Measurements from ENCODE around the gene PRRC1.

PRRC1 gene

GRCh38 chr5:127580731-127581130, 63.3 kb downstream of the PRRC1 start:
- no peak for DNase-seq (ENCODE audit: low read depth in 2 of 2)

- DNase-seq (ENCODE audit: low read depth in 2 of 2), result no peak
These were observed 64.0 kb downstream of the PRRC1 start for GRCh38 chr5:127581450-127581849.

GRCh38 chr5:127582773-127583370, 65.4 kb downstream of the PRRC1 start:
- no peak for DNase-seq (ENCODE audit: low read depth in 2 of 2)

GRCh38 chr5:127583866-127584265, 66.4 kb downstream of the PRRC1 start:
- no peak for DNase-seq (ENCODE audit: low read depth in 2 of 2)

- DNase-seq (ENCODE audit: low read depth in 2 of 2), result no peak
These were observed 68.2 kb downstream of the PRRC1 start for GRCh38 chr5:127585661-127586060.

GRCh38 chr5:127586066-127586770, 68.8 kb downstream of the PRRC1 start:
- no peak for DNase-seq (ENCODE audit: low read depth in 2 of 2)

GRCh38 chr5:127586811-127587210, 69.4 kb downstream of the PRRC1 start:
- no peak for DNase-seq (ENCODE audit: low read depth in 2 of 2)

- no peak for DNase-seq (ENCODE audit: low read depth in 2 of 2)
These were observed 69.9 kb downstream of the PRRC1 start for GRCh38 chr5:127587246-127587917.

- no peak for DNase-seq (ENCODE audit: low read depth in 2 of 2)
These were observed 70.9 kb downstream of the PRRC1 start for GRCh38 chr5:127588368-127588767.

GRCh38 chr5:127589309-127590030, 72.0 kb downstream of the PRRC1 start:
- no peak for DNase-seq (ENCODE audit: low read depth in 2 of 2)

GRCh38 chr5:127590156-127590722, 72.8 kb downstream of the PRRC1 start:
- DNase-seq (ENCODE audit: low read depth in 2 of 2), result no peak

GRCh38 chr5:127595484-127596368, 78.3 kb downstream of the PRRC1 start:
- DNase-seq (ENCODE audit: low read depth in 2 of 2), result no peak

GRCh38 chr5:127596501-127596900, 79.1 kb downstream of the PRRC1 start:
- no peak for DNase-seq (ENCODE audit: low read depth in 2 of 2)

- DNase-seq (ENCODE audit: low read depth in 2 of 2), result no peak
These were observed 81.9 kb downstream of the PRRC1 start for GRCh38 chr5:127599320-127599719.

- DNase-seq (ENCODE audit: low read depth in 2 of 2), result no peak
These were observed 82.4 kb downstream of the PRRC1 start for GRCh38 chr5:127599847-127600246.

- no peak for DNase-seq (ENCODE audit: low read depth in 2 of 2)
These were observed 83.7 kb downstream of the PRRC1 start for GRCh38 chr5:127601111-127601510.

GRCh38 chr5:127601601-127602000, 84.2 kb downstream of the PRRC1 start:
- no peak for DNase-seq (ENCODE audit: low read depth in 2 of 2)

- no peak for DNase-seq (ENCODE audit: low read depth in 2 of 2)
These were observed 85.0 kb downstream of the PRRC1 start for GRCh38 chr5:127602481-127602880.

- DNase-seq (ENCODE audit: low read depth in 2 of 2), result no peak
These were observed 85.7 kb downstream of the PRRC1 start for GRCh38 chr5:127602896-127603844.

Data from activated CD8-positive, alpha-beta memory T cell treated with anti-CD3 and anti-CD28 coated beads for 4 hours (primary cell).